GM23248 (cell line): ENCODE results near the gene RFT1.

Experiments
- EZH2 ChIP-seq: fragments of 200-600 bp; sonication (generic); IDR thresholded peaks from 2 replicates; pipeline ENCODE4 v1.6.1; 2018; ENCODE audit warnings: antibody characterized with exemption, mild to moderate bottlenecking; ENCODE audit not compliant: insufficient read depth, poor library complexity, severe bottlenecking
- EZH2phosphoT487 ChIP-seq: fragments of 200-600 bp; sonication (generic); IDR thresholded peaks from 2 replicates; pipeline ENCODE4 v1.6.1; 2018; ENCODE audit warnings: antibody characterized with exemption, moderate library complexity, mild to moderate bottlenecking, low read depth; ENCODE audit not compliant: insufficient read depth

GRCh38 chr3:53122255-53122932, 7.8 kb downstream of the RFT1 start:
- TF ChIP-seq EZH2 (no peak), EZH2phosphoT487 (no peak)
